Measurements from ENCODE around the gene DESI1.

- no peak for TF ChIP-seq CTCF (IDR thresholded peaks at IDR 0.05)
- no peak for TF ChIP-seq POLR2A (IDR thresholded peaks at IDR 0.05)
Observed at GRCh38 chr22:41550952-41551491, 69.8 kb downstream of the DESI1 start.
